Astrocyte (in vitro differentiated cells and primary cell): Measurements from ENCODE around the gene DYSF. TPM values are rescaled to one million over a fixed set of nuclear protein-coding genes. Genes with fewer than 3 reads are reported as not detected.

Experiments used
- DNase-seq: peaks from one replicate; pipeline ENCODE4 v3.0.0-alpha.2; 2010; ENCODE audit warnings: low read depth
- FAIRE-seq: peaks from 2 replicates; lab custom pipeline; 2011; peaks lifted over from hg19 to GRCh38; lab: Jason Lieb, UNC
- H2AFZ ChIP-seq: 2 replicates; pipeline ENCODE4 v1.6.0; 2012; ENCODE audit warnings: low read depth, low read length, inconsistent platforms
- H3K27ac ChIP-seq: 2 replicates; pipeline ENCODE4 v1.5.1; 2011; ENCODE audit warnings: low read depth, low read length, inconsistent platforms
- H3K27me3 ChIP-seq: 2 replicates; pipeline ENCODE4 v1.6.0; 2011; ENCODE audit warnings: low read length, inconsistent platforms; ENCODE audit not compliant: insufficient read depth
- H3K36me3 ChIP-seq: 2 replicates; pipeline ENCODE4 v1.5.1; 2011; ENCODE audit warnings: low read length, inconsistent platforms; ENCODE audit not compliant: insufficient read depth
- H3K4me1 ChIP-seq: 2 replicates; pipeline ENCODE4 v1.5.1; 2011; ENCODE audit warnings: low read length, inconsistent platforms; ENCODE audit not compliant: insufficient read depth
- H3K4me2 ChIP-seq: 2 replicates; pipeline ENCODE4 v1.6.0; 2012; ENCODE audit warnings: low read length, inconsistent platforms
- H3K4me3 ChIP-seq: 2 replicates; pipeline ENCODE4 v1.5.1; 2011; ENCODE audit warnings: low read depth, mild to moderate bottlenecking, low read length, inconsistent platforms; ENCODE audit not compliant: insufficient read depth
- H3K79me2 ChIP-seq: 2 replicates; pipeline ENCODE4 v1.6.0; 2012; ENCODE audit warnings: mild to moderate bottlenecking, low read length, inconsistent platforms; ENCODE audit not compliant: insufficient read depth
- H3K9ac ChIP-seq: 2 replicates; pipeline ENCODE4 v1.6.0; 2012; ENCODE audit warnings: mild to moderate bottlenecking, low read length, inconsistent platforms
- H3K9me3 ChIP-seq: 2 replicates; pipeline ENCODE4 v1.5.1; 2012; ENCODE audit warnings: low read depth, mild to moderate bottlenecking, low read length, inconsistent platforms; ENCODE audit not compliant: insufficient read depth
- H4K20me1 ChIP-seq: 2 replicates; pipeline ENCODE4 v1.6.0; 2012; ENCODE audit warnings: low read length, inconsistent platforms; ENCODE audit not compliant: insufficient read depth
- H3K27ac Mint-ChIP-seq: one replicate; pipeline ENCODE4 v1.8.0; 2021; ENCODE audit warnings: mild to moderate bottlenecking, mixed read lengths; ENCODE audit not compliant: unreplicated experiment
- H3K27me3 Mint-ChIP-seq: one replicate; pipeline ENCODE4 v1.8.0; 2021; ENCODE audit warnings: low read depth, mixed read lengths; ENCODE audit not compliant: unreplicated experiment
- H3K36me3 Mint-ChIP-seq: one replicate; pipeline ENCODE4 v1.8.0; 2021; ENCODE audit warnings: low read depth, mixed read lengths; ENCODE audit not compliant: unreplicated experiment
- H3K4me1 Mint-ChIP-seq: one replicate; pipeline ENCODE4 v1.8.0; 2021; ENCODE audit warnings: low read depth, mixed read lengths; ENCODE audit not compliant: unreplicated experiment
- H3K4me3 Mint-ChIP-seq: one replicate; pipeline ENCODE4 v1.8.0; 2021; ENCODE audit warnings: mild to moderate bottlenecking, moderate library complexity, mixed read lengths; ENCODE audit not compliant: unreplicated experiment
- H3K9me3 Mint-ChIP-seq: one replicate; pipeline ENCODE4 v1.8.0; 2021; ENCODE audit warnings: mild to moderate bottlenecking, mixed read lengths; ENCODE audit not compliant: unreplicated experiment
- EZH2 ChIP-seq: IDR thresholded peaks from 2 replicates; pipeline ENCODE4 v1.6.1; 2012; ENCODE audit warnings: mild to moderate bottlenecking, low read length, inconsistent platforms; ENCODE audit not compliant: insufficient read depth
- total RNA-seq: library from RNA; stranded (reverse); gene quantifications from 2 replicates; pipeline ENCODE4 v1.2.1, GENCODE V29; 2021
- TF ChIP-seq, protein P1 (sequence below): IDR thresholded peaks from 2 replicates; pipeline ENCODE4 v1.5.1; 2011; ENCODE audit warnings: low read depth, mild to moderate bottlenecking, inconsistent platforms, low read length, moderate library complexity; ENCODE audit not compliant: insufficient read depth

The DYSF gene
- total RNA-seq, 1 donor from 2014 or later = 123 TPM

DNA sequence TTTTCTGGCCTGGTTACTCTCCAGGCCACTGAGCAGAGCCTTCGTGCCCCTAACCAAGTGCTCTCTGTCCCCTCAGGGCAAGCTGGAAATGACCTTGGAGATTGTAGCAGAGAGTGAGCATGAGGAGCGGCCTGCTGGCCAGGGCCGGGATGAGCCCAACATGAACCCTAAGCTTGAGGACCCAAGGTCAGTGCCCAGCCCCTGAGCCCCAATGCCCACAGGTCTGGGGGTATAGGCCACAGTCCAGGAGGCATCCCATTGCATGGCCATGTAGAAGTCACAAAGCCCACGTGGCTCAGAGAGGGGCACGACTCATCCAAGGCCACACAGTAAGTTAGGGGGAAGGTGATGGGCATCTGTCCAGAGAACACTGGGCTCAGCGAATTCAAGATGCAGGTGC is 227.6 kb downstream of the DYSF start:
- Histone ChIP-seq H3K4me1 (no peaks in the 10 kb centered on the region), H3K36me3 (no peaks in the 10 kb centered on the region), H4K20me1 (no peaks in the 10 kb centered on the region), H3K27ac (no peak overlapping the region), H3K4me2 (no peak overlapping the region), H3K9ac (no peak overlapping the region), H2AFZ (no peak overlapping the region), H3K4me3 (no peak overlapping the region), H3K27me3 (no peaks in the 10 kb centered on the region), H3K79me2 (no peaks in the 10 kb centered on the region), H3K9me3 (no peaks in the 10 kb centered on the region)
- H3K4me3 Mint-ChIP-seq = no peak overlapping the region
- no peaks in the 10 kb centered on the region for H3K9me3 Mint-ChIP-seq
- no peaks in the 10 kb centered on the region for H3K4me1 Mint-ChIP-seq
- FAIRE-seq (no peak), DNase-seq (no peak)
- no peak for TF ChIP-seq EZH2
- TF ChIP-seq, protein P1, sequence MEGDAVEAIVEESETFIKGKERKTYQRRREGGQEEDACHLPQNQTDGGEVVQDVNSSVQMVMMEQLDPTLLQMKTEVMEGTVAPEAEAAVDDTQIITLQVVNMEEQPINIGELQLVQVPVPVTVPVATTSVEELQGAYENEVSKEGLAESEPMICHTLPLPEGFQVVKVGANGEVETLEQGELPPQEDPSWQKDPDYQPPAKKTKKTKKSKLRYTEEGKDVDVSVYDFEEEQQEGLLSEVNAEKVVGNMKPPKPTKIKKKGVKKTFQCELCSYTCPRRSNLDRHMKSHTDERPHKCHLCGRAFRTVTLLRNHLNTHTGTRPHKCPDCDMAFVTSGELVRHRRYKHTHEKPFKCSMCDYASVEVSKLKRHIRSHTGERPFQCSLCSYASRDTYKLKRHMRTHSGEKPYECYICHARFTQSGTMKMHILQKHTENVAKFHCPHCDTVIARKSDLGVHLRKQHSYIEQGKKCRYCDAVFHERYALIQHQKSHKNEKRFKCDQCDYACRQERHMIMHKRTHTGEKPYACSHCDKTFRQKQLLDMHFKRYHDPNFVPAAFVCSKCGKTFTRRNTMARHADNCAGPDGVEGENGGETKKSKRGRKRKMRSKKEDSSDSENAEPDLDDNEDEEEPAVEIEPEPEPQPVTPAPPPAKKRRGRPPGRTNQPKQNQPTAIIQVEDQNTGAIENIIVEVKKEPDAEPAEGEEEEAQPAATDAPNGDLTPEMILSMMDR = no peak
- H3K36me3 Mint-ChIP-seq = peaks cover 40% of the 10 kb centered on the region
- H3K27me3 Mint-ChIP-seq = peaks cover 3% of the 10 kb centered on the region
- no peak overlapping the region for H3K27ac Mint-ChIP-seq

DNA sequence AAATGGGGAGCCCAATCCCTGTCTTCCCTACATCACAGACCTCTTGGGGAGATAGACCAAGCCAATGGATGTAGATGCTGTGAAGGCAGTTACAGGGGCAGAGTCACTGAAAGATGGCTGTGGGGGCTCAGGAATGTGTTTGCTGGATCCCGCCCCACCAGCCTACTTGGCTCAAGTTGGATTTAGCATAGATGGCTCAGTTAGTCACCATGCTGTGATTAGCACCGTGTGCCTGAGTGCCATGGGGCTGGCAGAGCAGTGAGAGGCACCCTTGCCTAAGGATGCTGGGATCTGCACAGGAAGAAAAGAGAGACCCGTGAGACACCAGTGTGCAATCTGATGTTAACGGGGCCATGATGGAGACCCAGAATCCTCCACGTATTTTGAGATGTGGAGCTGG is 228.3 kb downstream of the DYSF start:
- H3K4me3 Mint-ChIP-seq = no peak overlapping the region

DNA sequence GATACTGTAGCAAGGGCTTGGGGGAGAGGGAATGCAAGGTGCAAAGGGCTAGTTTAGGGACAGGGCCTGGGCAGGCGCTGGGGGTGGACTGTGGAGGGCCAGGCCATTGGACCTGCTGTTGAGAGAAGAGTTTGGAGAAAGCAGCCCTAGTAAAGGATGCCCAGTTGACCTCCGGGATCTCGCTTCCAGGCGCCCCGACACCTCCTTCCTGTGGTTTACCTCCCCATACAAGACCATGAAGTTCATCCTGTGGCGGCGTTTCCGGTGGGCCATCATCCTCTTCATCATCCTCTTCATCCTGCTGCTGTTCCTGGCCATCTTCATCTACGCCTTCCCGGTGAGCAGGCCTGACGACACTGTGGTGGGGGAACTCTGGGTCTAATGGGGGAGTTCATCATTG is 229.0 kb downstream of the DYSF start:
- TF ChIP-seq, protein P1 = no peak
- TF ChIP-seq EZH2 = no peak
- no peak overlapping the region for H3K27ac ChIP-seq
- FAIRE-seq (no peak), DNase-seq (no peak)
- no peak overlapping the region for H3K4me3 ChIP-seq
- H3K27ac Mint-ChIP-seq = no peak overlapping the region
- peaks cover 45% of the 10 kb centered on the region for H3K36me3 Mint-ChIP-seq
- no peak overlapping the region for H3K4me3 Mint-ChIP-seq
- no peaks in the 10 kb centered on the region for H3K36me3 ChIP-seq
- H3K9me3 ChIP-seq = no peaks in the 10 kb centered on the region
- H2AFZ ChIP-seq = no peak overlapping the region
- no peaks in the 10 kb centered on the region for H3K4me1 Mint-ChIP-seq
- no peaks in the 10 kb centered on the region for H3K27me3 ChIP-seq
- no peaks in the 10 kb centered on the region for H3K9me3 Mint-ChIP-seq
- peaks cover 5% of the 10 kb centered on the region for H3K27me3 Mint-ChIP-seq
- H3K79me2 ChIP-seq = no peaks in the 10 kb centered on the region
- H3K9ac ChIP-seq = no peak overlapping the region
- H3K4me2 ChIP-seq = no peak overlapping the region
- no peaks in the 10 kb centered on the region for H4K20me1 ChIP-seq
- no peaks in the 10 kb centered on the region for H3K4me1 ChIP-seq

More for the DNA sequence above, 228.3 kb downstream of the DYSF start:
- Histone ChIP-seq H3K79me2 (no peaks in the 10 kb centered on the region), H3K4me2 (no peak overlapping the region), H3K4me1 (no peaks in the 10 kb centered on the region), H3K9me3 (no peaks in the 10 kb centered on the region), H4K20me1 (no peaks in the 10 kb centered on the region), H3K27ac (no peak overlapping the region), H3K4me3 (no peak overlapping the region), H3K27me3 (no peaks in the 10 kb centered on the region), H3K9ac (no peak overlapping the region), H3K36me3 (no peaks in the 10 kb centered on the region), H2AFZ (no peak overlapping the region)
- FAIRE-seq (no peak), DNase-seq (no peak)
- no peaks in the 10 kb centered on the region for H3K4me1 Mint-ChIP-seq
- peaks cover 3% of the 10 kb centered on the region for H3K27me3 Mint-ChIP-seq
- H3K36me3 Mint-ChIP-seq = peaks cover 45% of the 10 kb centered on the region
- no peak overlapping the region for H3K27ac Mint-ChIP-seq
- H3K9me3 Mint-ChIP-seq = no peaks in the 10 kb centered on the region
- TF ChIP-seq EZH2 = no peak
- TF ChIP-seq, protein P1 = no peak
